RWPE2 (cell line): ENCODE measurements around the gene SLC1A2.

Experiments used
- ATAC-seq: fragments of 200-7000 bp; cut with Tn5 transposase; 3 replicates; pipeline ENCODE4 v1.9.1; 2021; ENCODE audit warnings: low read depth
- DNase-seq: peaks from one replicate; pipeline ENCODE4 v3.0.0-alpha.2; 2020; ENCODE audit warnings: low spot score
- H3K27ac ChIP-seq: fragments of 450-650 bp; 2 replicates; pipeline ENCODE4 v1.5.1; 2017; ENCODE audit warnings: mild to moderate bottlenecking; ENCODE audit not compliant: poor library complexity, severe bottlenecking
- H3K27me3 ChIP-seq: fragments of 250-450 bp; sonication (Bioruptor Pico); 2 replicates; pipeline ENCODE4 v1.5.1; 2021; ENCODE audit warnings: mild to moderate bottlenecking, moderate library complexity; ENCODE audit not compliant: insufficient read depth, poor library complexity, severe bottlenecking
- H3K36me3 ChIP-seq: fragments of 250-450 bp; sonication (Bioruptor Pico); 2 replicates; pipeline ENCODE4 v1.5.1; 2020; ENCODE audit warnings: low read depth, mild to moderate bottlenecking, moderate library complexity
- H3K4me1 ChIP-seq: fragments of 250-450 bp; sonication (Bioruptor Pico); 2 replicates; pipeline ENCODE4 v1.5.1; 2021; ENCODE audit warnings: mild to moderate bottlenecking, moderate library complexity; ENCODE audit not compliant: insufficient read depth, poor library complexity, severe bottlenecking
- H3K4me3 ChIP-seq: fragments of 250-450 bp; sonication (Bioruptor Pico); 2 replicates; pipeline ENCODE4 v1.5.1; 2021; ENCODE audit warnings: mild to moderate bottlenecking, moderate library complexity; ENCODE audit not compliant: severe bottlenecking
- H3K9me3 ChIP-seq: fragments of 250-450 bp; sonication (Bioruptor Pico); 2 replicates; pipeline ENCODE4 v1.5.1; 2021; ENCODE audit warnings: mild to moderate bottlenecking, moderate library complexity; ENCODE audit not compliant: severe bottlenecking
- TF ChIP-seq, protein P1 (sequence below): fragments of 450-650 bp; IDR thresholded peaks from one replicate; pipeline ENCODE4 v1.5.1; 2017; ENCODE audit warnings: mild to moderate bottlenecking, moderate library complexity; ENCODE audit not compliant: poor library complexity, severe bottlenecking

Gene SLC1A2

DNA sequence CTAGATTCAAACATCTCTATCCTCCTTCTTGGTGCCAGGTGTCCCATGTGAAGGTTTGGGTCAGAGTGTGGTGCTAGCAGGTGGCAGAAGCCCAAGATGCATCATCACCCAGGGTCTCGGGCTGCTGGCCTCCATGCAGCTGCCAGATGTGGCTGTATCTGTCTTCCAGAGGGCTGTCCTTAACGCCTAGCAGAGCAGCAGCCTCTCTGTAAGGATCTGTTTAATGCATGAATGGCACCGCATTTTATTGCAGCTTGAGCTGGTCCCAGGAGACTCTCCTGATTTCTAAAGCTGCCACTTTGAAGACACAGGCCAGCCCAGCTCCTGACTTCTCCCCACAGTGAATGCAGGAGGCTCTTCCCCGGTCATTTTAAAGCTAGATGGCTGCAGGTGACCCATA, 26.3 kb downstream of the SLC1A2 start:
- no peak overlapping the region for H3K4me3 ChIP-seq
- no peaks in the 10 kb centered on the region for H3K36me3 ChIP-seq
- H3K9me3 ChIP-seq, result no peaks in the 10 kb centered on the region
- ATAC-seq, result no peak
- peaks cover 10% of the 10 kb centered on the region for H3K4me1 ChIP-seq
- DNase-seq, result no peak
- H3K27ac ChIP-seq, result no peak overlapping the region
- TF ChIP-seq, protein P1, sequence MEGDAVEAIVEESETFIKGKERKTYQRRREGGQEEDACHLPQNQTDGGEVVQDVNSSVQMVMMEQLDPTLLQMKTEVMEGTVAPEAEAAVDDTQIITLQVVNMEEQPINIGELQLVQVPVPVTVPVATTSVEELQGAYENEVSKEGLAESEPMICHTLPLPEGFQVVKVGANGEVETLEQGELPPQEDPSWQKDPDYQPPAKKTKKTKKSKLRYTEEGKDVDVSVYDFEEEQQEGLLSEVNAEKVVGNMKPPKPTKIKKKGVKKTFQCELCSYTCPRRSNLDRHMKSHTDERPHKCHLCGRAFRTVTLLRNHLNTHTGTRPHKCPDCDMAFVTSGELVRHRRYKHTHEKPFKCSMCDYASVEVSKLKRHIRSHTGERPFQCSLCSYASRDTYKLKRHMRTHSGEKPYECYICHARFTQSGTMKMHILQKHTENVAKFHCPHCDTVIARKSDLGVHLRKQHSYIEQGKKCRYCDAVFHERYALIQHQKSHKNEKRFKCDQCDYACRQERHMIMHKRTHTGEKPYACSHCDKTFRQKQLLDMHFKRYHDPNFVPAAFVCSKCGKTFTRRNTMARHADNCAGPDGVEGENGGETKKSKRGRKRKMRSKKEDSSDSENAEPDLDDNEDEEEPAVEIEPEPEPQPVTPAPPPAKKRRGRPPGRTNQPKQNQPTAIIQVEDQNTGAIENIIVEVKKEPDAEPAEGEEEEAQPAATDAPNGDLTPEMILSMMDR, result no peak
- H3K27me3 ChIP-seq, result no peaks in the 10 kb centered on the region

DNA sequence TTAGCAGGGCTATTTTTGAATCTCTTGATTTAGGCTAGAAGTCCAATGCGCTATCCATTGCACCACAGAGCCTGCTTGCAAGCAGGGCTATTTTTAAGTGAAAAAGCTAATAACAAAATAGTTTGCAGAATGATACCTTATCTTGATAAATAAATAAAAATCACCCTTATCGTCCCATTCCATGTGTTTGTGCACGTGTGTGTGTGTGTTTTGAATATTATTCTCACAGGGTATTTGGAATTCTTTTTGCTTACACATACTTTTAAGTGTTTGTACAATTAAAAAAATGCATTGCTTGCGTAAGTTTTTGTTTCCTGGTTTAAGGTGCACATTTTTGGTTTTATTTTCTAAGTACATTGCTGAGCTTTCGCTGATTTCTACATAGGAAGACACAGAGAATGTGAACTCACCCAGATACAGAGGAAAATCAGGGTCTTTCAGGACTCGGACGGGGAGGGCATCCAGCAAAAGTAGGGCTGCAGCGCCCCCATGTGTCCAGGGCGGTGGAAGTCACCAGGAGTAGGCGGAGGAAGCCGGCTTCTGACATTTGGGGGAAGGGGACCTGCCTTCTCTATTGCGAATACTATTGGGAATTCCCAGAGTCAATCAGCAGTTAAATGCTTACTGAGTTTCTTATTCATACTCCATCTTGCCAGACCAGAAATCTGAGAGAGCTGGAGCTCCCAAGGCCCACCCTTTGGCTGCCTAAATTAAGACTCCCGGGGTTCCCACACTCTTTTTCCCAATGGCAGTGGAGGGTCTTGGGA, 27.3 kb downstream of the SLC1A2 start:
- ATAC-seq (peak; percentile 61), DNase-seq (no peak)
- peaks cover 10% of the 10 kb centered on the region for H3K4me1 ChIP-seq
- no peak overlapping the region for H3K27ac ChIP-seq
- TF ChIP-seq, protein P1, result peak; percentile 92
- no peaks in the 10 kb centered on the region for H3K27me3 ChIP-seq
- no peak overlapping the region for H3K4me3 ChIP-seq
- no peaks in the 10 kb centered on the region for H3K9me3 ChIP-seq
- no peaks in the 10 kb centered on the region for H3K36me3 ChIP-seq

DNA sequence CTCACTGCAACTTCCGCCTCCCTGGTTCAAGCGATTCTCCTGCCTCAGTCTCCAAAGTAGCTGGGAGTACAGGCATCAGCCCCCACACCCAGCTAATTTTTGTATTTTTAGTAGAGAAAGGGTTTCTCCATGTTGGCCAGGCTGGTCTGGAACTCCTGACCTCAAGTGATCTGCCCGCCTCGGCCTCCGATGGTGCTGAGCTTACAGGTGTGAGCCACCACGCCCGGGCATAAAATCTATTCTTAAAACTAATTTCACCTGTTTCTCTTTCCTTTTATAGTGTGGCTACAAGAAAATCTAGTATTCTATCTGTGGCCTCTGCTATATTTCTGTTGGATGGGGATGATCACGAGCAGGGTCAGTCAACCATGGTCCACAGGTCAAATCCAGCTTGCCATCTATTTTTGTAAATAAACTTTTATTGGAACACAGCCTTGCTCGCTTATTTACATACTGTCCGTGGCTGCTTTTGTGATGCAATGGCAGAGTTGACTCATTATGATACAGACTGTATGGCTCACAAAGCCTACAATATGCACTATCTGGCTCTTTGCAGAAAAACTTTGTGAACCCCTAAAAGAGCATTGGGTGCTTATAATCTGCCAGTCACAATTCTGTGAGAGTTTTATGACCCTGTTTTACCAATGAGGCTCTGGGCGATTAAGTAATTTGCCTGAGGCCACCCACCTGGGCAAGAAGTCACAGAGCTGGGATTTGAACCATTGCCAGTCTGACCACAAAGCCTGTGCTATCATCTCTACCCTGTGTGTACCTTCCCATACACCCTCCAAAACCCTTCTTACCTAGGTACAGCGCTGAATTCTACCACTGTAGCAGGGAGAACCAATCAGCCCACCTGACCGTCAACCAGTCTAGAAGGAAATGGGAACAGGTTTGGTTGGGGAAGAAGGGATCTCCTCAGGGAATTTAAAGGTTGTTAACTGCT, 28.3 kb downstream of the SLC1A2 start:
- Histone ChIP-seq H3K4me1 (peaks cover 10% of the 10 kb centered on the region), H3K9me3 (no peaks in the 10 kb centered on the region), H3K36me3 (no peaks in the 10 kb centered on the region), H3K27me3 (no peaks in the 10 kb centered on the region), H3K4me3 (no peak overlapping the region), H3K27ac (peak overlapping the region; percentile 17)
- no peak for DNase-seq
- TF ChIP-seq, protein P1, result no peak
- ATAC-seq, result peak; percentile 96

DNA sequence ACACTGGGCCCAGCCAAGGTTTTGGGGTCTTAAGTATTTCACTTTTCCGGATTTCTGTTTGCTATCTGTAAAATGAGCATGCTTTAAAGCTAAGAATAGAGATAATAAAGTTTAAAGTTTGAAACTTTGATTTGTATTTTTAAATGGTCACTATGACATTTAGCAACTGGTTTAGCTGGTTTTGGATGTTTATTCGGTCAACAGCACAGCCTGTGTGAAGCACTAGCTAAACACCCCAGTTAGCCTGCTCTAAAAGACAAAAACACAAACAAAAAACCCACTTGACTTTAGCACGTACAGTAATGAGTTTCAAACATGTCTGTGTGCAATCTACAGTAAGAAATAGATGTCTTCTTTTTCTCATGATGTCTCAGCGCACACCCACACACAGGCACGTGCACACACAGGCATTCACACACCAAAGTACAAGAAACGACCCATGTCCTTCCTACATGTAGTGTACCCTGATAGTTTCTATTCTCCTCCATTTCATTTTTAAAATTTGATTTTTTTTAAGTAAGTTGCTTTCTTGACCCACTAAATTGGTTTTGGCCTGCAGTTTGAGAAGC, 29.4 kb downstream of the SLC1A2 start:
- Histone ChIP-seq H3K9me3 (no peaks in the 10 kb centered on the region), H3K4me3 (no peak overlapping the region), H3K27me3 (no peaks in the 10 kb centered on the region), H3K27ac (no peak overlapping the region), H3K4me1 (peaks cover 10% of the 10 kb centered on the region), H3K36me3 (no peaks in the 10 kb centered on the region)
- TF ChIP-seq, protein P1, result no peak
- ATAC-seq (no peak), DNase-seq (no peak)
